ENCODE data around the gene SERPINH1. TPM values are rescaled to one million over a fixed set of nuclear protein-coding genes. Genes with fewer than 3 reads are reported as not detected.

SERPINH1 gene
- total RNA-seq, 2 experiments from 2014 or later: 15.2 to 17.4 TPM

DNA sequence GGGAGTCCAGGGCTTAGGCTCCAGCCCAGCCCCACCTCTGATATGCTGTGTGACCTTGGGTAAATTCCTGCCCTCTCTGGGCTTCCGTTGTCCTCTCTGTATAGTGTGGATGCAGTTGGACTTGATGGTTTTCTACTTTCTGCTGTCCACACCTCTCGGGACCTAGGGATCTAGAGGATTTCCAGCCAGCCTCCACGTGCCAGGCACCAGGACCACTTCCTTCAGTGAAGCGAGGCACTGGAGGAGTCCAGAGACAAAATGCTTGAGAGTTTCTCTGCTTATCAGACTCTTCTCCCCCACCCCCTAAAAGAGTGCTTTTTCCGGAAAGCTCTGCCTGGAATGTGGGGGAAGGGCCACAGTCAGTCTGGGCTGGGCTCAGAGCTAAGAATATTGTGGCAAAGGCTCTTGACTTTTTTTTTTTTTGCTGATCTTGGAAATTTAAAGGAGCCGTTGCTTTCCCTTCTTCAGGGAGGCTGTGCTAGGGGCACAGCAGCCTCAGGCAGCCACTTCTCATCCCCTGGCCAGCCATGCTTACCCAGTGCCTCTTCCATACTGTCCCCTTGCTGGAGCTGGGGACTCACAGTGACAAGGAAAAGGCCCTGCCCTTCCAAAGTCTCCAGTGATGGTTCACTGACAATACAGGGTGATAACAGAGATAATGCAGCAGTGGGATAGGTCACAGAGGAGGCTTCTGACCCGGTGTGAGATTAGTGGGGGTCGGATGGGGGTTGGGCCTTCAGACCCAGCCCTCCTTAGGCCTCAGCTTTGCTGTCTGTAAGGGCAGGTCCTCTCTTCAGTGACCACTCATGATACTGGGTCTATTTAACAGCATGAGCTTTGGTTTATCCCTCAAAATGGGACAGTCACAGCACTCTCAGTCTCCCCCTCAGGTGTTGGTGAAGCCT is 2.9 kb upstream of the SERPINH1 start:
- no peaks in the 10 kb centered on the region for H3K36me3 Mint-ChIP-seq
- no peak overlapping the region for H3K27ac Mint-ChIP-seq
- ChIA-PET CTCF (interaction anchor here (0.6 to 2.6 kb wide), 4 partner anchors 13 to 350 kb away, joined by 3 to 5 read pairs (median 3); partner anchors contain the start of gene GDPD5), POLR2A (no interaction called here)
- DNase-seq: no peak
- H3K27me3 Mint-ChIP-seq: no peaks in the 10 kb centered on the region
- no peaks in the 10 kb centered on the region for H3K9me3 Mint-ChIP-seq
- H3K4me3 Mint-ChIP-seq: no peak overlapping the region
- H3K4me1 Mint-ChIP-seq (ENCODE audit: low read depth): peaks cover 22% of the 10 kb centered on the region
- intact Hi-C loops (cut with micrococcal nuclease): no loop called here

DNA sequence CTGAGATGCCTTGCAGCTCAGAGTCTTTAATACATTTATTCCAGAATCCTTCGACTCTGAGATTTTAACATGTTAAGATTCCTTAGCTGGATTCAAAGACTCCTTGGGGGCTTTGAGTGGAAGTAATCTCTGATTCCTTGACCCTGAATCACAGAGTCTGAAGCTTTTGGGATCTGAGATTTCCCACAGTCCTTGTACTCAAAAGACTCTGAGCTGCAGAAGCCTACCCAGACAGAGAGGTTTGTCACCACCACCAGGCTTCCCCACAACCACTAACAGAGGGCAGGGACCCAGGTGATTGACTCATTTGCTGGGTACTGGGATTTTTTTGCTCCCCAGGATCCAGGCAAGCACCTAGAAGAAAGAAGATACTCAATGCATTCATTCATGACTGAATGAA is 1.4 kb upstream of the SERPINH1 start:
- H3K4me3 Mint-ChIP-seq: peak overlapping the region; percentile 40
- CTCF ChIA-PET: interaction anchor here (0.6 to 2.6 kb wide), 7 partner anchors 14 to 116 kb away, joined by 3 to 5 read pairs (median 3); partner anchors contain the start of gene GDPD5
- no peak overlapping the region for H3K27ac Mint-ChIP-seq
- H3K4me1 Mint-ChIP-seq (ENCODE audit: low read depth): peaks cover 32% of the 10 kb centered on the region
- intact Hi-C loops (cut with micrococcal nuclease): no loop called here
- H3K9me3 Mint-ChIP-seq: no peaks in the 10 kb centered on the region
- POLR2A ChIA-PET: interaction anchor here (0.8 kb wide), 1 partner anchor 35 kb away, joined by 3 read pairs; no protein-coding TSS in a partner anchor
- no peaks in the 10 kb centered on the region for H3K36me3 Mint-ChIP-seq
- H3K27me3 Mint-ChIP-seq: no peaks in the 10 kb centered on the region
- DNase-seq: peak; percentile 25

DNA sequence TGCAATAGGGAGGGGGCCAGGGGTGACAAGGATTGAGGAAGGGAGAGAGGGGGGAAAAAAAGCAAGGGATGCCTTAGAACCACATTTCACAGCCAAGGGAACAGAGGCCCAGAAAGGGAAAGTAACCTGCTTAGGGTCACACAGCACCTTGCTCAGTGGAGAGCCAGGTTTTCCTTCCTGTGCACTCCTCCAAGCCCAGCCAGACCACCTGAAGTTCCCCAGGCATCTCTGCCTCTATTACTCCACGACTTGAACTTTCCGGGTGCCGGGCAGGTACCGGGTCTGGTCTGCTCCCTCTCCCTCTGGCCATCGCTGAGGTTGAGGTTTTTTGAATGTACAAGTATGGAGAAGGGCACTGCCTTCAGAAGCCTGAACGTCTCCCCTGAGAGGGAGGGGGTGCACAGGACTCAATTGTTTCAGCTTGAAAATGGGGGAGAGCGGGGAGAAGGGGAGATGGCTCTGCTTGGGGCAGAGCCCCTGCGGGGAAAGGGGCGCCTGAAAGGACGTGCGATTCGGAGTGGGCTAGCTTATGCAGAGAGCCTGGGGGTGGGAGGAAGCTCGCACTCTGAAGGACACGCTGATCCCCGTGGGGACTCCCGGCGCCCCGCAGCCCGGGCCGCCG is 516 bp upstream of the SERPINH1 start:
- ChIA-PET CTCF (interaction anchor here (0.6 to 2.6 kb wide), 11 partner anchors 13 to 539 kb away, joined by 3 to 5 read pairs (median 3); partner anchors contain the start of gene GDPD5), POLR2A (interaction anchor here (0.8 to 1.7 kb wide), 4 partner anchors 9 to 161 kb away, joined by 3 to 5 read pairs (median 4); no protein-coding TSS in a partner anchor)
- peak overlapping the region; percentile 99 for H3K27ac Mint-ChIP-seq
- H3K9me3 Mint-ChIP-seq: no peaks in the 10 kb centered on the region
- peaks cover 32% of the 10 kb centered on the region for H3K4me1 Mint-ChIP-seq (ENCODE audit: low read depth)
- no peaks in the 10 kb centered on the region for H3K36me3 Mint-ChIP-seq
- no peak for DNase-seq
- peak overlapping the region; percentile 99 for H3K4me3 Mint-ChIP-seq
- intact Hi-C loops (cut with micrococcal nuclease): loop anchor here (1.0 to 2.0 kb wide), 2 partner anchors 15 to 35 kb away; no protein-coding TSS in a partner anchor
- H3K27me3 Mint-ChIP-seq: no peaks in the 10 kb centered on the region

DNA sequence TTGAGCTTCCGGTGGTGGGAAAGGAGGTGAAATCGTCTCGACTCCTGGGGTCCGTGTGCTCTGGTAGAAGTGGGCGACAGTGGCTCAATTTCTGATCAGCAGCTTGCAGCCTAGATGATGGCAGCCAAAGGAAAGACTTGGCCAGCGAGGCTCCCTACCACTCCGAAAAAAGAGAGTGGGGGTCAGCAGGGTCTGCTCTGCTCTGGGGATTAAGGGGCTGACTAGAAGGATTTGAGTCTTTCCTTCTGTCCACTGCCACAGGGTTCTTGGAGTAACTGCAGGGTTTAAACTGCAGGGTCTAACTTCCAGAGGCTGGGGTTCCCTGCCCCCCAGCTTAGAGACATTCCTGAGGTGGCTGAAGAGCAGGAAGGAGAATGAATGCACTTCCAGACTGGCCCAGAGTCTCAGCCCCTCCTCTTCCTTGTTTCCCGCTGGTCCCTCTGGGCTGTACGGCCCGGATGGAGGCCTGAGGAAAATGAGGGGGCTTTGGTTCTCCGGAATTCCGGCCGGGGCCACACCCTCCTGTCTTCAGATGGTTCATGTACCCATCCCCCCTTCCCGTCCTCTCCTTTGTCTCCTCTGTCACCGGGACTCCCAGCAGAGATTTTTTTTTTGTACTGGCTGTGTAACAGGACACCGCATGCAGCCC is 907 bp downstream of the SERPINH1 start:
- no peaks in the 10 kb centered on the region for H3K36me3 Mint-ChIP-seq
- CTCF ChIA-PET: interaction anchor here (0.6 to 1.7 kb wide), 7 partner anchors 9 to 321 kb away, joined by 3 to 5 read pairs (median 4); no protein-coding TSS in a partner anchor
- intact Hi-C loops (cut with micrococcal nuclease): loop anchor here (1.0 to 2.0 kb wide), 2 partner anchors 16 to 37 kb away; no protein-coding TSS in a partner anchor
- no peaks in the 10 kb centered on the region for H3K9me3 Mint-ChIP-seq
- H3K4me3 Mint-ChIP-seq: peak overlapping the region; percentile 99
- H3K4me1 Mint-ChIP-seq (ENCODE audit: low read depth): peaks cover 32% of the 10 kb centered on the region
- POLR2A ChIA-PET: interaction anchor here (0.8 to 1.7 kb wide), 5 partner anchors 9 to 253 kb away, joined by 3 to 7 read pairs (median 5); no protein-coding TSS in a partner anchor
- no peaks in the 10 kb centered on the region for H3K27me3 Mint-ChIP-seq
- DNase-seq: no peak
- H3K27ac Mint-ChIP-seq: peak overlapping the region; percentile 99

DNA sequence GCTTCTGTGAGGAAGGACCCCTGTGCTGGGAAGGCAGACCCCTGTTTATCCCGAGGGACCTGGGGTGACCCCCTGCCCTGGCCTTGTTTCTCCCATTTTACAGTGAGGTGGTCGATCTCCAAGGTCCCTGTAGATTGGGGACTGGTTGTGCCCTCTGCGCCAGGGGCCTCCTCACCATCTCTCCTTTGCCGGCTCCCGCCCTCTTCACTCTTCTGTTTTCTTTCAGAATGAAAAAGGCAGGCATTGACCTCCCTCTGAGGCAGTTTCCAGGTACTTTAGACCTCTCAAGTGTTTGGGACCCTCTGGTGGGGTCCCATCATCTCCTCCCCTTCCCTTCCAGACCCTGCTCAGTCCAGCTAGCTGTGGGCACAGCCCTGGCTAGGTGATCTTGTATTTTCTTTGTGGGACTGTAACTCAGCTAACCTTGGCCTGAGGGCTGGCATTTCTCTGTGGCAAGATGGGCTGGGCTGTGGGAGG is 1.5 kb downstream of the SERPINH1 start:
- Mint-ChIP-seq H3K4me3 (peak overlapping the region; percentile 99), H3K27me3 (no peaks in the 10 kb centered on the region), H3K27ac (peak overlapping the region; percentile 99), H3K9me3 (no peaks in the 10 kb centered on the region), H3K4me1 (ENCODE audit: low read depth) (peaks cover 32% of the 10 kb centered on the region), H3K36me3 (peaks cover 3% of the 10 kb centered on the region)
- CTCF ChIA-PET: interaction anchor here (0.7 to 1.6 kb wide), 2 partner anchors 15 to 322 kb away, joined by 3 to 5 read pairs; no protein-coding TSS in a partner anchor
- intact Hi-C loops (cut with micrococcal nuclease): loop anchor here (2.0 kb wide), 1 partner anchor 17 kb away; no protein-coding TSS in a partner anchor
- POLR2A ChIA-PET: no interaction called here
- no peak for DNase-seq

DNA sequence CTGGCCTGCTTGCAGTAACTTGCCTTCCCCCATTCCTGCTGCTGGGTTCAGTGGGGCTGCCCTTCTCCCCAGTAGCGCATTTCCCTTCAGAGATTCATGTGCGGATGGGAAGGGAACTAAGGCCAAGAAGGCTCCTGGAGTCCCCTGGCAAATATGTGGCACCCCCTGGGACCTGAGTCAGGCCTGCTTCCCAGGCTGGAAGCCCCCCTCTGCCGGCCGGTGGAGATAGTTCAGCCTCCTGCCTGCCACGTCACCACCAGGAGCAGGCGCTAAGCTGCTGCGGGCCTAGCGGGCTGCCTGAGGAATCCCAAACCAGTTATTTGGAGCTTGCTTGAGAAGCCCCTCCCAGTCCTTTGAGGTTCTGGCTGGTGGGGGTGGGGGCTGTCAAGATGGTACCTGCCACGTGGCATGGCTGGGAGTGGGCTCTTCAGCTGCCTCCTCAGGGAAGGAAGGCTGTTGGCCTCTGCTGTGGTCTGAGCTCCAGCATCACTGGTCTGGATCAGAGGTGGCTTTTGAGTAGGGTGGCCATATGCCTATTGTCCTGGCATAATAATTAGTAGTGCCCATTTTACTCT is 2.0 kb downstream of the SERPINH1 start:
- ChIA-PET CTCF (interaction anchor here (0.7 kb wide), 1 partner anchor 322 kb away, joined by 3 read pairs; no protein-coding TSS in a partner anchor), POLR2A (no interaction called here)
- Mint-ChIP-seq H3K4me1 (ENCODE audit: low read depth) (peaks cover 32% of the 10 kb centered on the region), H3K27ac (peak overlapping the region; percentile 99), H3K36me3 (peaks cover 8% of the 10 kb centered on the region), H3K9me3 (no peaks in the 10 kb centered on the region), H3K27me3 (no peaks in the 10 kb centered on the region), H3K4me3 (peak overlapping the region; percentile 99)
- DNase-seq: no peak
- intact Hi-C loops (cut with micrococcal nuclease): loop anchor here (2.0 kb wide), 1 partner anchor 17 kb away; no protein-coding TSS in a partner anchor

DNA sequence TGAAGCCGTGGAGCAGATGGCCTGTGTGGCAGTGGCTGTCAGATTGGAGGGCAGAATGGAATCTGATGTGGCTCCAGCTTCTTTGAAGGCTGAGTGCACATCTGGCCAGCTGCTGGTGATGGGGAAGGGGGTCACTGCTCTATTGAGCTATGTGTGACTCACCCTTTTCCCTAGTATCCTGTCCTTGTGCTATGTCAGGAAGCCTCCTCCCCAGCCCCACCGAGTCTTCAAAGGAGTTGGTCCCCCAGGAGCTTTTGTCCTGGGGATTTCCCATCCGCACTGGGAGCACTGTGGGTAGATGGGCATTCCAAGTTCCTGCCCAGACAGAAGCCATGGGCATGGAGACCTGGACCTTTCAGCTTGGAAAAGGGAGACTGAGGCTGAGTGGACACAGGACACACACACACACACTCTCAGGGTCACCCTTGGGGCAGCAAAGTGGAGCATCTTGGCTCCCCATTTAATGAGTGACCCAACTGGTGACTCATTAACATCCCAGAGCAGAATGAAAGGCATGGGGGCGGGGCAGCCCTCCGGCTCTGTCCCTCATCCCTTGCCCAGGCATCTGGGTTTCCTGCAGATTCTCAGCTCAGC is 3.3 kb downstream of the SERPINH1 start:
- Mint-ChIP-seq H3K4me1 (ENCODE audit: low read depth) (peaks cover 32% of the 10 kb centered on the region), H3K4me3 (no peak overlapping the region), H3K27ac (no peak overlapping the region), H3K9me3 (no peaks in the 10 kb centered on the region), H3K36me3 (peaks cover 11% of the 10 kb centered on the region), H3K27me3 (no peaks in the 10 kb centered on the region)
- no peak for DNase-seq
- intact Hi-C loops (cut with micrococcal nuclease): no loop called here
- ChIA-PET POLR2A (interaction anchor here (1.1 to 1.3 kb wide), 2 partner anchors 17 to 28 kb away, joined by 3 read pairs; no protein-coding TSS in a partner anchor), CTCF (interaction anchor here (1.4 to 1.8 kb wide), 2 partner anchors 10 to 11 kb away, joined by 4 to 9 read pairs; no protein-coding TSS in a partner anchor)

DNA sequence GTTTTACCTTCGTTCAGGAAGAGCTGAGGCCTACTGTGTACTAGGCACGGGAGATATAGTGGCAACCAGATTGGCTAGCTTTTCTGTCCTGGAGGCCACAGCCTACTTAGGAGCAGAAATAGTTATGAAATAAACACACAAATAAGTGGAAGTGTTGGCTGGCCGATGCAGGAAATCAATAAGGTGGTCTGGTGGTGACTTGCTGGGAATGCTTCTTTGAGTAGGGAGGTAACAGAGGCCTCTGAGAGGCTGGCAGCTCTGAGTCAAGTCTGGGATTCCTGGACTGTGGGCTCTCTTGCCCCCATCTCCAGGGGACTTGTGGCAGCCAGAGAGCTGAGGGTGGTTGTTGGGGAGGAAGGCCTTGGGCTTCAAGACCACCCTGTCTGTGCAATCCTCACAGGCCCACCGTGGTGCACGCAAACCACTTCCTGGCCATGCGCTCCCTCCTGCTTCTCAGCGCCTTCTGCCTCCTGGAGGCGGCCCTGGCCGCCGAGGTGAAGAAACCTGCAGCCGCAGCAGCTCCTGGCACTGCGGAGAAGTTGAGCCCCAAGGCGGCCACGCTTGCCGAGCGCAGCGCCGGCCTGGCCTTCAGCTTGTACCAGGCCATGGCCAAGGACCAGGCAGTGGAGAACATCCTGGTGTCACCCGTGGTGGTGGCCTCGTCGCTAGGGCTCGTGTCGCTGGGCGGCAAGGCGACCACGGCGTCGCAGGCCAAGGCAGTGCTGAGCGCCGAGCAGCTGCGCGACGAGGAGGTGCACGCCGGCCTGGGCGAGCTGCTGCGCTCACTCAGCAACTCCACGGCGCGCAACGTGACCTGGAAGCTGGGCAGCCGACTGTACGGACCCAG is 4.1 kb downstream of the SERPINH1 start:
- ChIA-PET POLR2A (interaction anchor here (1.1 to 1.3 kb wide), 2 partner anchors 17 to 29 kb away, joined by 3 read pairs; no protein-coding TSS in a partner anchor), CTCF (interaction anchor here (1.4 to 1.8 kb wide), 2 partner anchors 9 to 10 kb away, joined by 4 to 9 read pairs; no protein-coding TSS in a partner anchor)
- no peak overlapping the region for H3K4me3 Mint-ChIP-seq
- no peaks in the 10 kb centered on the region for H3K9me3 Mint-ChIP-seq
- peaks cover 11% of the 10 kb centered on the region for H3K36me3 Mint-ChIP-seq
- H3K4me1 Mint-ChIP-seq (ENCODE audit: low read depth): peaks cover 29% of the 10 kb centered on the region
- H3K27ac Mint-ChIP-seq: no peak overlapping the region
- DNase-seq: no peak
- intact Hi-C loops (cut with micrococcal nuclease): no loop called here
- no peaks in the 10 kb centered on the region for H3K27me3 Mint-ChIP-seq

DNA sequence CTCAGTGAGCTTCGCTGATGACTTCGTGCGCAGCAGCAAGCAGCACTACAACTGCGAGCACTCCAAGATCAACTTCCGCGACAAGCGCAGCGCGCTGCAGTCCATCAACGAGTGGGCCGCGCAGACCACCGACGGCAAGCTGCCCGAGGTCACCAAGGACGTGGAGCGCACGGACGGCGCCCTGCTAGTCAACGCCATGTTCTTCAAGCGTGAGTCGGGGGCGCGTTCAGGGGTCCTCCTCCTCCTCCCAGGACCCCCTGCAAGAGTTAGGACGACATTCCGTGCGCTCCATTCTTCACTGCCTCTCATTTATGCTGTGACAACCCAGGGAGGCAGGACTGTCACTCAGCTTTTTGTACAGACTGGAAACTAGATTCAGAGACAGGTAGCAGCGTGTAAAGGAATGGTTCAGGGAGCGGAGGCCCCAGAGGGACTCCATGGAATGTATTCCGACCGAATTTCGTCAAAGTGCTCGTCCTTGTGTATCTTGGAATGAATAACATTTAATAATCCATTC is 4.8 kb downstream of the SERPINH1 start:
- Mint-ChIP-seq H3K36me3 (peaks cover 11% of the 10 kb centered on the region), H3K9me3 (no peaks in the 10 kb centered on the region), H3K4me1 (ENCODE audit: low read depth) (peaks cover 22% of the 10 kb centered on the region), H3K27ac (no peak overlapping the region), H3K27me3 (no peaks in the 10 kb centered on the region), H3K4me3 (no peak overlapping the region)
- ChIA-PET POLR2A (no interaction called here), CTCF (interaction anchor here (1.8 kb wide), 1 partner anchor 10 kb away, joined by 9 read pairs; no protein-coding TSS in a partner anchor)
- no peak for DNase-seq
- intact Hi-C loops (cut with micrococcal nuclease): no loop called here

DNA sequence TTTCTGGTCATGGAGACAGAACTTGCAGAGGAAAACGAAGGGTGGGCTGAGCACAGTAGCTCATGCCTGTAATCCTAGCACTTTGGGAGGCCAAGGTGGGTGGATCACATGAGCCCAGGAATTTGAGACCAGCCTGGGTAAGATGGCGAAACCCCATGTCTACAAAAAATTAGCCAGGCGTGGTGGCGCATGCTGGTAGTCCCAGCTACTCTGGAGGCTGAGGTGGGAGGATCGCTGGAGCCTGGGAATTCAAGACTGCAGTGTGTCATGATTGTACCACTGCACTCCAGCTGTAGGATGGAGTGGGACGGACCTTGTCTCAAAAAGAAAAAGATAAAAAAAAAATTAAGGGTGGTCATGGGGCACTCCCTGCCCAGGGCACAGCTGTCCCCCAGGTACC is 5.9 kb downstream of the SERPINH1 start:
- H3K9me3 Mint-ChIP-seq: no peaks in the 10 kb centered on the region
- H3K4me1 Mint-ChIP-seq (ENCODE audit: low read depth): peaks cover 18% of the 10 kb centered on the region
- POLR2A ChIA-PET: no interaction called here
- no peak for DNase-seq
- intact Hi-C loops (cut with micrococcal nuclease): no loop called here
- H3K36me3 Mint-ChIP-seq: peaks cover 16% of the 10 kb centered on the region
- CTCF ChIA-PET: interaction anchor here (2.5 kb wide), 1 partner anchor 9 kb away, joined by 11 read pairs; no protein-coding TSS in a partner anchor
- H3K27ac Mint-ChIP-seq: no peak overlapping the region
- no peaks in the 10 kb centered on the region for H3K27me3 Mint-ChIP-seq
- H3K4me3 Mint-ChIP-seq: no peak overlapping the region

All from activated CD4-positive, alpha-beta memory T cell treated with anti-CD3 and anti-CD28 coated beads for 36 hours (primary cell).